ENCODE data around the gene PDCD1LG2. TPM values are rescaled to one million over a fixed set of nuclear protein-coding genes. Genes with fewer than 3 reads are reported as not detected.

The PDCD1LG2 gene
- total and polyA plus RNA-seq, 2 of the 8 experiments (the other 6 are each of a cell fraction or from before 2014, with no cell fraction given), result not detected

DNA sequence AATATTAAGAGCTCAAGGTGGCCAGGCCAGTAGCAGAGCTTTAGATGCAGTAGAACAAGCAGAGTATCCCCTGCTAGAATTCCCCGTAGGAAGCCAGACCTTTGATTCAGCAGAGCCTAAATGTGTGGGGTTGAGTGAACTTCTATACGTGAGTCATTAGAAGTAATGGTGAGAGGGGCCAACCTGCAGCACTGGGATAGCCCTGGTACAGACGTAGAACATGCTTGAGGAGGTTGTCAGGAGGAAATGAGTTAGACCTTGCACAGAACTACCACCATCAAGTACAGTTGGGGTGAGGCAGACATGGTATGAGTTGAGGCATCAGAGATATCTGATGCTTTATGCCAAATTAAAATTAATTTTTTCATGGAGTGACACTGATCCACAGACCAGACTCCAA is 42.0 kb downstream of the PDCD1LG2 start:
- Histone ChIP-seq H2BK120ac (replicated peaks; ENCODE audit: low read depth, low read length) (no peak overlapping the region), H3K14ac (ENCODE audit: insufficient read length) (peak overlapping the region; percentile 48), H3K4me2 (ENCODE audit: insufficient read depth in 1 of 2, low read depth in 2 of 2, low read length in 2 of 2) (no peak overlapping the region), H4K8ac (ENCODE audit: extremely low read depth, insufficient read depth, low read length) (no peak overlapping the region), H3K9me3 (ENCODE audit: insufficient read depth in 2 of 2, low read depth in 1 of 2, low read length in 1 of 2) (no peaks in the 10 kb centered on the region), H3K9ac (replicated peaks in 1 of 4; ENCODE audit: extremely low read depth in 1 of 4, low read depth in 3 of 4, low read length in 3 of 4) (no peak overlapping the region), H2AK5ac (ENCODE audit: low read depth, low read length) (no peak overlapping the region), H2BK12ac (ENCODE audit: low read depth, low read length) (no peak overlapping the region), H3K18ac (ENCODE audit: extremely low read depth, low read length) (no peak overlapping the region), H3K79me2 (ENCODE audit: control insufficient read depth in 1 of 2, insufficient read depth in 2 of 2, low read length in 2 of 2) (no peaks in the 10 kb centered on the region), H3K23ac (ENCODE audit: insufficient read length) (no peak overlapping the region), H3K27ac (ENCODE audit: low read depth, low read length) (no peak overlapping the region), H4K5ac (ENCODE audit: insufficient read length, low read depth, low read length) (no peak overlapping the region), H3K4ac (replicated peaks; ENCODE audit: insufficient read length, low read depth, low read length) (no peak overlapping the region), H3K27me3 (replicated peaks in 1 of 4; ENCODE audit: control insufficient read depth in 3 of 4, extremely low read depth in 1 of 4, insufficient read depth in 3 of 4, low read length in 3 of 4) (no peaks in the 10 kb centered on the region), H2BK15ac (ENCODE audit: low read length) (no peak overlapping the region), H3K79me1 (ENCODE audit: low read depth, low read length) (no peaks in the 10 kb centered on the region), H2AFZ (ENCODE audit: low read length) (no peak overlapping the region), H3K36me3 (ENCODE audit: control insufficient read depth in 2 of 4, insufficient read depth in 4 of 4, low read length in 3 of 4) (no peaks in the 10 kb centered on the region), H3K4me1 (replicated peaks in 1 of 4; ENCODE audit: control insufficient read depth in 3 of 4, insufficient read depth in 4 of 4, low read length in 3 of 4) (no peaks in the 10 kb centered on the region), H3K56ac (replicated peaks; ENCODE audit: insufficient read length, low read depth, low read length) (no peak overlapping the region), H4K91ac (replicated peaks; ENCODE audit: insufficient read length, low read length) (no peak overlapping the region), H3K23me2 (ENCODE audit: low read depth, low read length) (no peaks in the 10 kb centered on the region; the same call in 1 of the 2 replicates), H4K20me1 (replicated peaks in 1 of 2; ENCODE audit: control insufficient read depth in 1 of 2, insufficient read depth in 2 of 2, low read length in 2 of 2) (no peaks in the 10 kb centered on the region), H2BK20ac (ENCODE audit: low read length) (no peak overlapping the region), H2BK5ac (ENCODE audit: low read depth, low read length) (no peak overlapping the region), H3K4me3 (ENCODE audit: extremely low read depth in 1 of 4, insufficient read depth in 2 of 4, low read depth in 3 of 4, low read length in 4 of 4) (no peak overlapping the region)
- DNase-seq (ENCODE audit: low read depth in 1 of 2, low spot score in 2 of 2), result no peak
- WGBS, 2 experiments (ENCODE audit: extremely low coverage in 1 of 2, insufficient coverage in 1 of 2, insufficient read length in 1 of 2, insufficient replicate concordance in 2 of 2, low coverage in 1 of 2, low lambda C conversion rate in 2 of 2, missing lambda C conversion rate in 1 of 2), result 90% methylated on average over 3 of the region's 3 CpGs; no CpG with 5 or more reads in 1 of the 2 experiments
- FAIRE-seq, result no peak
- no peak for TF ChIP-seq BCL11A (IDR thresholded peaks at IDR 0.05; ENCODE audit: low read depth in 2 of 2, low read length in 2 of 2)
- no peak for TF ChIP-seq JUND (IDR thresholded peaks at IDR 0.05; ENCODE audit: low read length)
- no peak for TF ChIP-seq SP4 (IDR thresholded peaks at IDR 0.05; ENCODE audit: low read length)
- TF ChIP-seq HDAC2 (IDR thresholded peaks at IDR 0.05; ENCODE audit: borderline replicate concordance in 1 of 2, low read depth in 2 of 2, low read length in 2 of 2), result no peak
- no peak for TF ChIP-seq SIN3A (conservative IDR thresholded peaks at IDR 0.05 in 1 of 2, IDR thresholded peaks at IDR 0.05 in 1 of 2; ENCODE audit: low read depth in 1 of 2, low read length in 2 of 2)
- TF ChIP-seq HDAC6 (IDR thresholded peaks at IDR 0.05; ENCODE audit: low read depth, low read length), result no peak
- no peak for TF ChIP-seq EP300 (IDR thresholded peaks at IDR 0.05; ENCODE audit: borderline replicate concordance in 1 of 2, low read depth in 2 of 2, low read length in 2 of 2)
- TF ChIP-seq RBBP5 (IDR thresholded peaks at IDR 0.05; ENCODE audit: borderline replicate concordance, low read depth, low read length), result no peak
- CTCF ChIA-PET (ENCODE audit: partially characterized antibody), result interaction anchor here (0.6 to 2.2 kb wide), 3 partner anchors 10 to 92 kb away, joined by 3 to 4 read pairs (median 3); no protein-coding TSS in a partner anchor
- POLR2A ChIA-PET (ENCODE audit: partially characterized antibody), result no interaction called here
